EH (cell line): ENCODE measurements around the gene UBE2V1.

Experiments used
- DNase-seq: peaks from one replicate; pipeline ENCODE4 v3.0.0-alpha.2; 2015; ENCODE audit warnings: low read depth

UBE2V1 gene

GRCh38 chr20:50062006-50062838 lies 50.7 kb downstream of the UBE2V1 start:
- DNase-seq: no peak

- DNase-seq: no peak
These were observed 51.6 kb downstream of the UBE2V1 start for GRCh38 chr20:50061151-50062005.

GRCh38 chr20:50058662-50059402 lies 54.1 kb downstream of the UBE2V1 start:
- no peak for DNase-seq

GRCh38 chr20:50057714-50058053 lies 55.3 kb downstream of the UBE2V1 start:
- DNase-seq: no peak

- DNase-seq: no peak
These were observed 55.8 kb downstream of the UBE2V1 start for GRCh38 chr20:50056951-50057713.

GRCh38 chr20:50056408-50056926 lies 56.5 kb downstream of the UBE2V1 start:
- DNase-seq: no peak

- DNase-seq: no peak
These were observed 57.3 kb downstream of the UBE2V1 start for GRCh38 chr20:50055524-50056083.

- peak; percentile 40 for DNase-seq
These were observed 58.1 kb downstream of the UBE2V1 start for GRCh38 chr20:50054626-50055511.

- DNase-seq: no peak
These were observed 58.8 kb downstream of the UBE2V1 start for GRCh38 chr20:50054231-50054547.

GRCh38 chr20:50053362-50054230 lies 59.4 kb downstream of the UBE2V1 start:
- no peak for DNase-seq

- DNase-seq: no peak
These were observed 60.2 kb downstream of the UBE2V1 start for GRCh38 chr20:50052550-50053361.

- no peak for DNase-seq
These were observed 62.2 kb downstream of the UBE2V1 start for GRCh38 chr20:50050660-50051308.

- DNase-seq: no peak
These were observed 62.7 kb downstream of the UBE2V1 start for GRCh38 chr20:50050214-50050613.

GRCh38 chr20:50049442-50050026 lies 63.4 kb downstream of the UBE2V1 start:
- no peak for DNase-seq

GRCh38 chr20:50048420-50049166 lies 64.4 kb downstream of the UBE2V1 start:
- DNase-seq: peak; percentile 48

GRCh38 chr20:50044353-50044960 lies 68.5 kb downstream of the UBE2V1 start:
- no peak for DNase-seq
